IPS-18a (cell line): Measurements from ENCODE around the gene FPR2.

Source experiments
- H3K27ac ChIP-seq: one replicate; pipeline ENCODE4 v1.5.1; 2013; ENCODE audit warnings: low read length
- H3K27me3 ChIP-seq: one replicate; pipeline ENCODE4 v1.6.1; 2013; ENCODE audit warnings: mild to moderate bottlenecking, low read length; ENCODE audit not compliant: control insufficient read depth, insufficient read depth
- H3K36me3 ChIP-seq: one replicate; pipeline ENCODE4 v1.6.1; 2013; ENCODE audit warnings: low read depth, low read length; ENCODE audit not compliant: control insufficient read depth
- H3K4me1 ChIP-seq: one replicate; pipeline ENCODE4 v1.6.1; 2013; ENCODE audit warnings: low read depth, low read length; ENCODE audit not compliant: control insufficient read depth
- H3K4me3 ChIP-seq: one replicate; pipeline ENCODE4 v1.5.1; 2013; ENCODE audit warnings: low read length
- H3K9ac ChIP-seq: one replicate; pipeline ENCODE4 v1.6.1; 2013; ENCODE audit warnings: mild to moderate bottlenecking, low read length, moderate library complexity
- H3K9me3 ChIP-seq: one replicate; pipeline ENCODE4 v1.6.1; 2013; ENCODE audit warnings: low read depth, low read length; ENCODE audit not compliant: control insufficient read depth

Gene FPR2

GRCh38 chr19:51742789-51743188, 18.2 kb upstream of the FPR2 start:
- H3K9ac ChIP-seq, result no peak overlapping the region

GRCh38 chr19:51743405-51743804, 17.6 kb upstream of the FPR2 start:
- Histone ChIP-seq H3K4me3 (no peak overlapping the region), H3K9ac (no peak overlapping the region), H3K27me3 (no peaks in the 10 kb centered on the region), H3K36me3 (no peaks in the 10 kb centered on the region), H3K9me3 (no peaks in the 10 kb centered on the region), H3K4me1 (peaks cover 6% of the 10 kb centered on the region), H3K27ac (no peak overlapping the region)

More at GRCh38 chr19:51742789-51743188, 18.2 kb upstream of the FPR2 start:
- no peaks in the 10 kb centered on the region for H3K9me3 ChIP-seq
- H3K36me3 ChIP-seq, result no peaks in the 10 kb centered on the region
- H3K4me3 ChIP-seq, result no peak overlapping the region
- H3K27ac ChIP-seq, result no peak overlapping the region
- no peaks in the 10 kb centered on the region for H3K27me3 ChIP-seq
- peaks cover 6% of the 10 kb centered on the region for H3K4me1 ChIP-seq

GRCh38 chr19:51746731-51747130, 14.2 kb upstream of the FPR2 start:
- no peak overlapping the region for H3K27ac ChIP-seq
- H3K4me1 ChIP-seq, result peaks cover 6% of the 10 kb centered on the region
- H3K9me3 ChIP-seq, result no peaks in the 10 kb centered on the region
- H3K27me3 ChIP-seq, result no peaks in the 10 kb centered on the region
- no peak overlapping the region for H3K4me3 ChIP-seq
- no peaks in the 10 kb centered on the region for H3K36me3 ChIP-seq
- H3K9ac ChIP-seq, result no peak overlapping the region

- no peaks in the 10 kb centered on the region for H3K9me3 ChIP-seq
- H3K36me3 ChIP-seq, result no peaks in the 10 kb centered on the region
- no peak overlapping the region for H3K4me3 ChIP-seq
- H3K27ac ChIP-seq, result no peak overlapping the region
- no peaks in the 10 kb centered on the region for H3K27me3 ChIP-seq
- no peaks in the 10 kb centered on the region for H3K4me1 ChIP-seq
- H3K9ac ChIP-seq, result no peak overlapping the region
These were observed 11.0 kb upstream of the FPR2 start for GRCh38 chr19:51749979-51750378.

GRCh38 chr19:51750400-51751094, 10.4 kb upstream of the FPR2 start:
- H3K27me3 ChIP-seq, result no peaks in the 10 kb centered on the region
- no peaks in the 10 kb centered on the region for H3K4me1 ChIP-seq

GRCh38 chr19:51751655-51752054, 9.3 kb upstream of the FPR2 start, which contains the start of gene FPR1:
FPR1 (minus strand) TSS chr19:51751878; CDS start chr19:51746994, 4,884 bp downstream.
- no peak within 1 kb of the TSS for H3K9ac ChIP-seq
- H3K4me3 ChIP-seq, result no peak within 1 kb of the TSS
- no peaks in the 10 kb centered on the region for H3K4me1 ChIP-seq
- H3K27ac ChIP-seq, result no peak within 1 kb of the TSS
- no peaks in the 10 kb centered on the region for H3K36me3 ChIP-seq
- H3K27me3 ChIP-seq, result no peaks in the 10 kb centered on the region
- peaks cover 3% of the 10 kb centered on the region for H3K9me3 ChIP-seq

More at GRCh38 chr19:51750400-51751094, 10.4 kb upstream of the FPR2 start:
- H3K9ac ChIP-seq, result no peak overlapping the region
- no peaks in the 10 kb centered on the region for H3K36me3 ChIP-seq
- no peak overlapping the region for H3K4me3 ChIP-seq
- no peaks in the 10 kb centered on the region for H3K9me3 ChIP-seq
- H3K27ac ChIP-seq, result no peak overlapping the region

GRCh38 chr19:51754109-51754508, 6.9 kb upstream of the FPR2 start:
- Histone ChIP-seq H3K27me3 (no peaks in the 10 kb centered on the region), H3K4me3 (no peak overlapping the region), H3K27ac (no peak overlapping the region), H3K4me1 (no peaks in the 10 kb centered on the region), H3K36me3 (no peaks in the 10 kb centered on the region), H3K9me3 (peaks cover 3% of the 10 kb centered on the region), H3K9ac (no peak overlapping the region)

GRCh38 chr19:51754770-51755169, 6.2 kb upstream of the FPR2 start:
- Histone ChIP-seq H3K4me3 (no peak overlapping the region), H3K36me3 (no peaks in the 10 kb centered on the region), H3K9me3 (peaks cover 3% of the 10 kb centered on the region), H3K9ac (no peak overlapping the region), H3K27me3 (no peaks in the 10 kb centered on the region), H3K4me1 (no peaks in the 10 kb centered on the region), H3K27ac (no peak overlapping the region)

GRCh38 chr19:51755571-51755970, 5.4 kb upstream of the FPR2 start:
- H3K4me1 ChIP-seq, result peaks cover 2% of the 10 kb centered on the region
- H3K27ac ChIP-seq, result no peak overlapping the region
- no peak overlapping the region for H3K9ac ChIP-seq
- no peaks in the 10 kb centered on the region for H3K27me3 ChIP-seq
- H3K36me3 ChIP-seq, result no peaks in the 10 kb centered on the region
- peaks cover 3% of the 10 kb centered on the region for H3K9me3 ChIP-seq
- no peak overlapping the region for H3K4me3 ChIP-seq

- no peak overlapping the region for H3K4me3 ChIP-seq
- no peaks in the 10 kb centered on the region for H3K36me3 ChIP-seq
- H3K4me1 ChIP-seq, result peaks cover 8% of the 10 kb centered on the region
- H3K9ac ChIP-seq, result no peak overlapping the region
- no peaks in the 10 kb centered on the region for H3K27me3 ChIP-seq
- no peaks in the 10 kb centered on the region for H3K9me3 ChIP-seq
- H3K27ac ChIP-seq, result no peak overlapping the region
These were observed 716 bp downstream of the FPR2 start for GRCh38 chr19:51761696-51762095.

- no peaks in the 10 kb centered on the region for H3K27me3 ChIP-seq
- H3K9ac ChIP-seq, result no peak overlapping the region
- H3K4me3 ChIP-seq, result no peak overlapping the region
- H3K4me1 ChIP-seq, result peaks cover 8% of the 10 kb centered on the region
- no peaks in the 10 kb centered on the region for H3K9me3 ChIP-seq
- no peak overlapping the region for H3K27ac ChIP-seq
- no peaks in the 10 kb centered on the region for H3K36me3 ChIP-seq
These were observed 4.1 kb downstream of the FPR2 start for GRCh38 chr19:51765086-51765485.

GRCh38 chr19:51766461-51766860, 5.5 kb downstream of the FPR2 start:
- no peaks in the 10 kb centered on the region for H3K27me3 ChIP-seq
- no peak overlapping the region for H3K27ac ChIP-seq
- no peaks in the 10 kb centered on the region for H3K36me3 ChIP-seq
- no peaks in the 10 kb centered on the region for H3K4me1 ChIP-seq
- H3K9ac ChIP-seq, result no peak overlapping the region
- H3K4me3 ChIP-seq, result no peak overlapping the region
- H3K9me3 ChIP-seq, result no peaks in the 10 kb centered on the region
